ENCODE results near the gene EML3. TPM values are rescaled to one million over a fixed set of nuclear protein-coding genes. Genes with fewer than 3 reads are reported as not detected.
"Not testable (repeated sequence)": the region's sequence is repeated elsewhere in the genome, so short reads cannot be mapped to it uniquely, and the experiment has no call there.

EML3 gene
- total RNA-seq, 2 donors from 2014 or later, result 37.5 to 58.7 TPM

GRCh38 chr11:62569611-62570010 lies 43.0 kb downstream of the EML3 start:
- intact Hi-C loops (cut with DNase I), result no loop called here
- Histone ChIP-seq H3K27ac (no peak overlapping the region), H3K36me3 (peaks cover 10% of the 10 kb centered on the region), H3K4me3 (no peak overlapping the region), H3K27me3 (no peaks in the 10 kb centered on the region), H3K9ac (ENCODE audit: low read depth in 2 of 2, low read length in 2 of 2) (no peak overlapping the region), H3K9me3 (no peaks in the 10 kb centered on the region), H3K4me1 (no peaks in the 10 kb centered on the region)
- no peak for DNase-seq
- no peak for TF ChIP-seq CTCF (IDR thresholded peaks at IDR 0.05)

- Histone ChIP-seq H3K9me3 (no peaks in the 10 kb centered on the region), H3K27me3 (no peaks in the 10 kb centered on the region), H3K4me3 (no peak overlapping the region), H3K27ac (no peak overlapping the region), H3K4me1 (no peaks in the 10 kb centered on the region), H3K36me3 (peaks cover 10% of the 10 kb centered on the region), H3K9ac (ENCODE audit: low read depth in 2 of 2, low read length in 2 of 2) (no peak overlapping the region)
- no peak for TF ChIP-seq CTCF (IDR thresholded peaks at IDR 0.05)
- intact Hi-C loops (cut with DNase I), result no loop called here
- DNase-seq, result no peak
These were observed 45.4 kb downstream of the EML3 start for GRCh38 chr11:62567018-62567633.

GRCh38 chr11:62566247-62566646 lies 46.3 kb downstream of the EML3 start:
- no peaks in the 10 kb centered on the region for H3K4me1 ChIP-seq
- no peak for TF ChIP-seq CTCF (IDR thresholded peaks at IDR 0.05)
- no peak overlapping the region for H3K4me3 ChIP-seq
- no peaks in the 10 kb centered on the region for H3K9me3 ChIP-seq
- no peak overlapping the region for H3K9ac ChIP-seq (ENCODE audit: low read depth in 2 of 2, low read length in 2 of 2)
- peaks cover 10% of the 10 kb centered on the region for H3K36me3 ChIP-seq
- H3K27ac ChIP-seq, result no peak overlapping the region
- H3K27me3 ChIP-seq, result no peaks in the 10 kb centered on the region
- no peak for DNase-seq
- intact Hi-C loops (cut with DNase I), result no loop called here

- Histone ChIP-seq H3K27ac (no peak overlapping the region), H3K9ac (ENCODE audit: low read depth in 2 of 2, low read length in 2 of 2) (no peak overlapping the region), H3K27me3 (no peaks in the 10 kb centered on the region), H3K36me3 (peaks cover 10% of the 10 kb centered on the region), H3K4me1 (no peaks in the 10 kb centered on the region), H3K4me3 (no peak overlapping the region), H3K9me3 (no peaks in the 10 kb centered on the region)
- no peak for DNase-seq
- no peak for TF ChIP-seq CTCF (IDR thresholded peaks at IDR 0.05)
- intact Hi-C loops (cut with DNase I), result no loop called here
These were observed 47.3 kb downstream of the EML3 start for GRCh38 chr11:62565100-62565802.

- not testable (repeated sequence) for DNase-seq; H3K27ac ChIP-seq; H3K4me3 ChIP-seq; H3K27me3 ChIP-seq; H3K9ac ChIP-seq (ENCODE audit: low read depth in 2 of 2, low read length in 2 of 2); H3K9me3 ChIP-seq; H3K4me1 ChIP-seq
- intact Hi-C loops (cut with DNase I), result loop anchor here (5.0 kb wide), 2 partner anchors 64 to 139 kb away; no protein-coding TSS in a partner anchor
- peaks cover 20% of the 10 kb centered on the region for H3K36me3 ChIP-seq
These were observed 50.8 kb downstream of the EML3 start for GRCh38 chr11:62561677-62562230.
